Measurements from ENCODE around the gene GOT2. TPM values are rescaled to one million over a fixed set of nuclear protein-coding genes. Genes with fewer than 3 reads are reported as not detected.

GOT2 gene
- total RNA-seq, 2 donors from 2014 or later: 176 to 337 TPM

GRCh38 chr16:58658796-58659211 is 75.3 kb downstream of the GOT2 start:
- H3K4me3 ChIP-seq: no peak overlapping the region
- H3K36me3 ChIP-seq: no peaks in the 10 kb centered on the region
- H3K4me1 ChIP-seq: no peaks in the 10 kb centered on the region
- no peaks in the 10 kb centered on the region for H3K27me3 ChIP-seq
- DNase-seq (ENCODE audit: low spot score): no peak
- no peak for TF ChIP-seq CTCF (IDR thresholded peaks at IDR 0.05)
- H3K27ac ChIP-seq: no peak overlapping the region
- H3K9me3 ChIP-seq: no peaks in the 10 kb centered on the region

Other genes with a start within 250 kb of the GOT2 start
- gene NDRG4, start 234.2 kb downstream of the GOT2 start, total RNA-seq: 100 to 1,000 TPM; 163 to 238 TPM
- 10 to 100 TPM; 11.9 to 12.9 TPM for gene SETD6, start 218.8 kb downstream of the GOT2 start, total RNA-seq
- gene CNOT1, start 104.5 kb downstream of the GOT2 start, total RNA-seq: 10 to 100 TPM; 54.3 to 63.2 TPM
- gene SLC38A7, start 49.5 kb downstream of the GOT2 start, total RNA-seq: 10 to 100 TPM; 10.1 to 14.9 TPM